ENCODE results near the gene ALOX15B. TPM values are rescaled to one million over a fixed set of nuclear protein-coding genes. Genes with fewer than 3 reads are reported as not detected.

Gene ALOX15B
- total and polyA plus RNA-seq, 2 experiments from 2014 or later: 5.7 to 26.1 TPM

- H3K4me3 ChIP-seq: no peak overlapping the region
- H4K20me1 ChIP-seq (ENCODE audit: insufficient read depth, poor library complexity, severe bottlenecking): no peaks in the 10 kb centered on the region
- TF ChIP-seq EZH2phosphoT487 (IDR thresholded peaks at IDR 0.05; ENCODE audit: low read depth, severe bottlenecking, unreplicated experiment): no peak
- H3K27ac ChIP-seq: no peak overlapping the region
- no peaks in the 10 kb centered on the region for H3K9me2 ChIP-seq (replicated peaks; ENCODE audit: insufficient read depth)
- H3K4me2 ChIP-seq: no peak overlapping the region
- no peak for DNase-seq (ENCODE audit: low spot score)
- H2AFZ ChIP-seq: no peak overlapping the region
- no peaks in the 10 kb centered on the region for H3K36me3 ChIP-seq (replicated peaks; ENCODE audit: insufficient read depth, low read depth)
- H3K27me3 ChIP-seq: no peaks in the 10 kb centered on the region
- no peaks in the 10 kb centered on the region for H3K79me2 ChIP-seq
- H3K9me3 ChIP-seq (ENCODE audit: low read depth): no peaks in the 10 kb centered on the region
- WGBS (ENCODE audit: low lambda C conversion rate, missing lambda C conversion rate): 87% methylated on average over 9 of the region's 9 CpGs
- peaks cover 8% of the 10 kb centered on the region for H3K4me1 ChIP-seq (ENCODE audit: insufficient read depth)
These were observed 13.5 kb upstream of the ALOX15B start for GRCh38 chr17:8025176-8025911.

- Histone ChIP-seq H4K20me1 (ENCODE audit: insufficient read depth, poor library complexity, severe bottlenecking) (no peaks in the 10 kb centered on the region), H3K4me3 (no peak overlapping the region), H3K4me2 (no peak overlapping the region), H3K4me1 (ENCODE audit: insufficient read depth) (no peaks in the 10 kb centered on the region), H2AFZ (no peak overlapping the region), H3K27ac (no peak overlapping the region), H3K79me2 (no peaks in the 10 kb centered on the region), H3K36me3 (replicated peaks; ENCODE audit: insufficient read depth, low read depth) (no peaks in the 10 kb centered on the region), H3K9me3 (ENCODE audit: low read depth) (no peaks in the 10 kb centered on the region), H3K27me3 (no peaks in the 10 kb centered on the region), H3K9me2 (replicated peaks; ENCODE audit: insufficient read depth) (no peaks in the 10 kb centered on the region)
- TF ChIP-seq EZH2 (IDR thresholded peaks at IDR 0.05; ENCODE audit: borderline replicate concordance) (no peak), EZH2phosphoT487 (IDR thresholded peaks at IDR 0.05; ENCODE audit: low read depth, severe bottlenecking, unreplicated experiment) (no peak)
- TF ChIP-seq, protein P1, sequence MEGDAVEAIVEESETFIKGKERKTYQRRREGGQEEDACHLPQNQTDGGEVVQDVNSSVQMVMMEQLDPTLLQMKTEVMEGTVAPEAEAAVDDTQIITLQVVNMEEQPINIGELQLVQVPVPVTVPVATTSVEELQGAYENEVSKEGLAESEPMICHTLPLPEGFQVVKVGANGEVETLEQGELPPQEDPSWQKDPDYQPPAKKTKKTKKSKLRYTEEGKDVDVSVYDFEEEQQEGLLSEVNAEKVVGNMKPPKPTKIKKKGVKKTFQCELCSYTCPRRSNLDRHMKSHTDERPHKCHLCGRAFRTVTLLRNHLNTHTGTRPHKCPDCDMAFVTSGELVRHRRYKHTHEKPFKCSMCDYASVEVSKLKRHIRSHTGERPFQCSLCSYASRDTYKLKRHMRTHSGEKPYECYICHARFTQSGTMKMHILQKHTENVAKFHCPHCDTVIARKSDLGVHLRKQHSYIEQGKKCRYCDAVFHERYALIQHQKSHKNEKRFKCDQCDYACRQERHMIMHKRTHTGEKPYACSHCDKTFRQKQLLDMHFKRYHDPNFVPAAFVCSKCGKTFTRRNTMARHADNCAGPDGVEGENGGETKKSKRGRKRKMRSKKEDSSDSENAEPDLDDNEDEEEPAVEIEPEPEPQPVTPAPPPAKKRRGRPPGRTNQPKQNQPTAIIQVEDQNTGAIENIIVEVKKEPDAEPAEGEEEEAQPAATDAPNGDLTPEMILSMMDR (IDR thresholded peaks at IDR 0.05; ENCODE audit: poor library complexity): no peak
- 66% methylated on average over 5 of the region's 5 CpGs for WGBS (ENCODE audit: low lambda C conversion rate, missing lambda C conversion rate)
- no peak for DNase-seq (ENCODE audit: low spot score)
These were observed 9.7 kb upstream of the ALOX15B start for GRCh38 chr17:8029121-8029520.

DNA sequence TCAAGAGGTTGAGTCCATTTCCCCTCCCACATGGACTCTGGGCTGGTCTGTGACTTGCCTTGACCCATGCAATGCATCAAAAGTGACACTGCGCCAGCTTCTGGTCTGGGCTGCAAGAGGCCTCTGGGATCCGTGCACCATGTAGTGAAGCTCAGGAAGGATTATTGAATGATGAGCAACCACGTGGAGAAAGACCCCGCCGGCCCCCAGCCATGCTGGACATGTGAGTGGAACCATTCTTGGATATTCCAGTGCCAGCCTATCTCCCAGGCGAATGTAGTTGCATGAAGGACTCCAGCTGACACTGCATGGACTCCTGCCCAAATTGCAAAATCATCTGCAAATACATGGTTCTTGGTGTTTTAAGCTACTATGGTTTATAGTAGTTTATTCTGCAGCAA lies 7.6 kb upstream of the ALOX15B start:
- Histone ChIP-seq H4K20me1 (ENCODE audit: insufficient read depth, poor library complexity, severe bottlenecking) (no peaks in the 10 kb centered on the region), H3K79me2 (no peaks in the 10 kb centered on the region), H3K36me3 (replicated peaks; ENCODE audit: insufficient read depth, low read depth) (no peaks in the 10 kb centered on the region), H2AFZ (no peak overlapping the region), H3K27me3 (no peaks in the 10 kb centered on the region), H3K9me2 (replicated peaks; ENCODE audit: insufficient read depth) (no peaks in the 10 kb centered on the region), H3K9me3 (ENCODE audit: low read depth) (no peaks in the 10 kb centered on the region), H3K4me3 (no peak overlapping the region), H3K4me1 (ENCODE audit: insufficient read depth) (no peaks in the 10 kb centered on the region), H3K27ac (no peak overlapping the region), H3K4me2 (no peak overlapping the region)
- WGBS (ENCODE audit: low lambda C conversion rate, missing lambda C conversion rate): 78% methylated on average over 6 of the region's 6 CpGs
- no peak for TF ChIP-seq EZH2 (IDR thresholded peaks at IDR 0.05; ENCODE audit: borderline replicate concordance)
- TF ChIP-seq EZH2phosphoT487 (IDR thresholded peaks at IDR 0.05; ENCODE audit: low read depth, severe bottlenecking, unreplicated experiment): no peak
- TF ChIP-seq, protein P1 (IDR thresholded peaks at IDR 0.05; ENCODE audit: poor library complexity): no peak
- DNase-seq (ENCODE audit: low spot score): no peak

- no peaks in the 10 kb centered on the region for H3K9me2 ChIP-seq (replicated peaks; ENCODE audit: insufficient read depth)
- no peaks in the 10 kb centered on the region for H4K20me1 ChIP-seq (ENCODE audit: insufficient read depth, poor library complexity, severe bottlenecking)
- 91% methylated on average over 1 of the region's 1 CpG for WGBS (ENCODE audit: low lambda C conversion rate, missing lambda C conversion rate)
- H3K9me3 ChIP-seq (ENCODE audit: low read depth): no peaks in the 10 kb centered on the region
- no peak for DNase-seq (ENCODE audit: low spot score)
- no peaks in the 10 kb centered on the region for H3K27me3 ChIP-seq
- H3K36me3 ChIP-seq (replicated peaks; ENCODE audit: insufficient read depth, low read depth): no peaks in the 10 kb centered on the region
- TF ChIP-seq EZH2phosphoT487 (IDR thresholded peaks at IDR 0.05; ENCODE audit: low read depth, severe bottlenecking, unreplicated experiment) (no peak), EZH2 (IDR thresholded peaks at IDR 0.05; ENCODE audit: borderline replicate concordance) (no peak)
- TF ChIP-seq, protein P1 (IDR thresholded peaks at IDR 0.05; ENCODE audit: poor library complexity): no peak
- H3K4me2 ChIP-seq: no peak overlapping the region
- no peak overlapping the region for H2AFZ ChIP-seq
- H3K27ac ChIP-seq: no peak overlapping the region
- H3K4me1 ChIP-seq (ENCODE audit: insufficient read depth): no peaks in the 10 kb centered on the region
- no peaks in the 10 kb centered on the region for H3K79me2 ChIP-seq
- H3K4me3 ChIP-seq: no peak overlapping the region
These were observed 6.9 kb upstream of the ALOX15B start for GRCh38 chr17:8031950-8032349.

Data from hepatocyte (in vitro differentiated cells).